CD4-positive, alpha-beta T cell (primary cell): Measurements from ENCODE around the gene E2F2. TPM values are rescaled to one million over a fixed set of nuclear protein-coding genes. Genes with fewer than 3 reads are reported as not detected.

Source experiments
- ATAC-seq: fragments of 200-7000 bp; cut with Tn5 transposase; one replicate; pipeline ENCODE4 v1.10.0; 2022; ENCODE audit warnings: mild to moderate bottlenecking; ENCODE audit not compliant: poor library complexity
- CTCF ChIA-PET: fragments of 350-600 bp; sonication (Branson Sonifier 250); formaldehyde crosslinking; loops from one replicate; lab custom pipeline; 2021; ENCODE audit warnings: antibody characterized with exemption, inconsistent platforms; lab: Charles Lee
- POLR2A ChIA-PET: fragments of 350-600 bp; sonication (Branson Sonifier 250); formaldehyde crosslinking; loops from one replicate; lab custom pipeline; 2021; ENCODE audit warnings: antibody characterized with exemption, inconsistent platforms; lab: Charles Lee
- DNase-seq, 14 experiments: peaks; one replicate each; pipeline ENCODE4 v3.0.0-alpha.2; 2013 to 2020; ENCODE audit warnings: mixed read lengths in 2 of 14
- H3K27ac ChIP-seq, 2 donors: one replicate each; pipeline versions ENCODE4 v1.5.1 to v1.7.0; 2013; ENCODE audit warnings: low read length in 2 of 2, low read depth in 1 of 2, mild to moderate bottlenecking in 1 of 2
- H3K27me3 ChIP-seq, 2 experiments: 1 replicate in 1 of 2; 2 replicates in 1 of 2; pipeline versions ENCODE4 v1.6.1 to v1.7.0; 2013; ENCODE audit warnings: low read length in 2 of 2, control low read depth in 1 of 2, mild to moderate bottlenecking in 1 of 2, moderate library complexity in 1 of 2; ENCODE audit not compliant: insufficient read depth in 2 of 2, control insufficient read depth in 1 of 2
- H3K36me3 ChIP-seq: one replicate; pipeline ENCODE4 v1.6.1; 2013; ENCODE audit warnings: low read length, control low read depth; ENCODE audit not compliant: insufficient read depth
- H3K4me1 ChIP-seq: one replicate; pipeline ENCODE4 v1.6.1; 2013; ENCODE audit warnings: low read length, control low read depth; ENCODE audit not compliant: insufficient read depth
- H3K4me3 ChIP-seq: one replicate; pipeline ENCODE4 v1.5.1; 2013; ENCODE audit warnings: mild to moderate bottlenecking, low read length, moderate library complexity
- H3K9me3 ChIP-seq, 2 experiments: 1 replicate in 1 of 2; 2 replicates in 1 of 2; pipeline versions ENCODE4 v1.6.1 to v1.7.0; 2013; ENCODE audit warnings: low read length in 2 of 2, mild to moderate bottlenecking in 2 of 2, control low read depth in 1 of 2, moderate library complexity in 1 of 2; ENCODE audit not compliant: control insufficient read depth in 1 of 2, insufficient read depth in 1 of 2
- H3K27ac Mint-ChIP-seq: one replicate; pipeline ENCODE4 v1.8.0; 2020; ENCODE audit warnings: mixed read lengths
- H3K27me3 Mint-ChIP-seq: one replicate; pipeline ENCODE4 v1.8.0; 2021; ENCODE audit warnings: mixed read lengths
- H3K36me3 Mint-ChIP-seq: one replicate; pipeline ENCODE4 v1.8.0; 2021; ENCODE audit warnings: low read depth, mixed read lengths
- H3K4me1 Mint-ChIP-seq: one replicate; pipeline ENCODE4 v1.8.0; 2021; ENCODE audit warnings: low read depth, mixed read lengths
- H3K4me3 Mint-ChIP-seq: one replicate; pipeline ENCODE4 v1.8.0; 2020; ENCODE audit warnings: mild to moderate bottlenecking, mixed read lengths
- H3K9me3 Mint-ChIP-seq: one replicate; pipeline ENCODE4 v1.8.0; 2020; ENCODE audit warnings: mixed read lengths
- CTCF ChIP-seq: fragments of 200-600 bp; IDR thresholded peaks from one replicate; pipeline ENCODE4 v1.8.0; 2022; ENCODE audit warnings: antibody characterized with exemption, mild to moderate bottlenecking
- intact Hi-C, 2 experiments: fragments of 100-400 bp; cut with DNase I in 1 of 2; cut with micrococcal nuclease in 1 of 2; formaldehyde crosslinking; loops; one replicate each; pipeline versions ENCODE4 v1.15.1 to v1.9.0; 2023 to 2025; cut with DNase I, micrococcal nuclease
- total RNA-seq, 174 experiments: library from RNA in 2 of 174; stranded (reverse) in 2 of 174; gene quantifications; one replicate each; pipeline ENCODE4 v1.2.3 and lab custom pipeline; 2021 to 2026

E2F2 gene
- total RNA-seq, 2 experiments from 2014 or later: 0.50 to 0.69 TPM

DNA sequence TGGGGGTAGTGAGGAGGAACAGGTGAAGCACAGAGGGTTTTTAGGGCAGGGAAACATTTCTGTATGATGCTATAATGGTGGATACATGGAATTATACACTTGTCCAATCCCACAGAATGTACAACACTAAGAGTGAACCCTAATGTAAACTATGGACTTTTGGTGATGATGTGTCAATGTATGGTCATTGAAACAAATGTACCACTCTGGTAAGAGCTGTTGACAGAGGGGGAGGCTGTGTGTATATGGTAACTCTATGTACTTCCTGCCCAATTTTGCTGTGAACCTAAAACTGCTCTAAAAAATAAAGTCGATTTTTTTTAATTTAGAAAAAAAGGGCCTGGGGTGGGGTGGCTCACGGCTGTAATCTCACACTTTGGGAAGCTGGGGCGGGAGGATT is 70.0 kb downstream of the E2F2 start:
- no peaks in the 10 kb centered on the region for H3K9me3 Mint-ChIP-seq
- H3K27me3 Mint-ChIP-seq: peaks cover 8% of the 10 kb centered on the region
- H3K27ac Mint-ChIP-seq: no peak overlapping the region
- no peaks in the 10 kb centered on the region for H3K36me3 ChIP-seq
- no peak for DNase-seq
- H3K27me3 ChIP-seq: peaks cover 0 to 6% of the 10 kb centered on the region in 2 experiments
- H3K9me3 ChIP-seq: no peaks in the 10 kb centered on the region
- no peak for ATAC-seq
- H3K4me3 ChIP-seq: no peak overlapping the region
- H3K4me1 Mint-ChIP-seq: no peaks in the 10 kb centered on the region
- H3K4me3 Mint-ChIP-seq: no peak overlapping the region
- no peaks in the 10 kb centered on the region for H3K36me3 Mint-ChIP-seq
- POLR2A ChIA-PET: no interaction called here
- H3K4me1 ChIP-seq: no peaks in the 10 kb centered on the region
- intact Hi-C loops: no loop called here
- no peak overlapping the region for H3K27ac ChIP-seq
- no peak for TF ChIP-seq CTCF
- CTCF ChIA-PET: interaction anchor here (1.0 kb wide), 1 partner anchor 36 kb away, joined by 4 read pairs; no protein-coding TSS in a partner anchor

GRCh38 chr1:23460519-23460918 is 70.5 kb downstream of the E2F2 start:
- CTCF ChIA-PET: no interaction called here
- Histone ChIP-seq H3K27ac (no peak overlapping the region), H3K4me3 (no peak overlapping the region), H3K4me1 (no peaks in the 10 kb centered on the region), H3K27me3 (peaks cover 0 to 6% of the 10 kb centered on the region in 2 experiments), H3K36me3 (no peaks in the 10 kb centered on the region), H3K9me3 (no peaks in the 10 kb centered on the region)
- Mint-ChIP-seq H3K27ac (no peak overlapping the region), H3K4me3 (no peak overlapping the region), H3K9me3 (no peaks in the 10 kb centered on the region), H3K36me3 (no peaks in the 10 kb centered on the region), H3K27me3 (peaks cover 11% of the 10 kb centered on the region), H3K4me1 (no peaks in the 10 kb centered on the region)
- TF ChIP-seq CTCF: no peak
- POLR2A ChIA-PET: no interaction called here
- DNase-seq: no peak
- intact Hi-C loops: no loop called here
- no peak for ATAC-seq

DNA sequence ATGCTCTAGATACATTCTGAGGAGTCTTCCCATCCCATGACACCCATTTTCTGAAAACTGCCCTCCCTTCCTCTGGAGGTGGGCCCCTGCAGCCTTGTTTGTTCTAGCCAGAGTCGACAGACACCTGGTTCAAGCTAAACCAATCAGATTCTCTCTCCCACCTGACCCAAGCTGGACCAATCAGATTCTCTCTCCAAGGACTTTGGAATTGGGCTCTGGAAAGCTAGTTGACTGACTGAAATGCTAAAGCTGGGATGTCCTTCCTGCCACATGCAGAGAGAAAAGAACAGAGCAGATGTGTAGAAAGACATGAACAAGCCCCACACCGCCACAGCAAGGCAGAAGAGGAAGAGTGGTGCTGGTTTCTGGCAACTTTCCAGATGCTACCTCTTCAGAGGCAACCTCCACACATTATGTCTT is 71.7 kb downstream of the E2F2 start:
- H3K36me3 Mint-ChIP-seq: no peaks in the 10 kb centered on the region
- no peaks in the 10 kb centered on the region for H3K4me1 Mint-ChIP-seq
- DNase-seq: no peak
- H3K27ac Mint-ChIP-seq: no peak overlapping the region
- Histone ChIP-seq H3K27ac (no peak overlapping the region), H3K4me1 (no peaks in the 10 kb centered on the region), H3K36me3 (no peaks in the 10 kb centered on the region), H3K4me3 (no peak overlapping the region), H3K9me3 (no peaks in the 10 kb centered on the region), H3K27me3 (peaks cover 0 to 6% of the 10 kb centered on the region in 2 experiments)
- POLR2A ChIA-PET: no interaction called here
- H3K27me3 Mint-ChIP-seq: peaks cover 18% of the 10 kb centered on the region
- no peak for ATAC-seq
- H3K4me3 Mint-ChIP-seq: no peak overlapping the region
- intact Hi-C loops: no loop called here
- no peak for TF ChIP-seq CTCF
- CTCF ChIA-PET: no interaction called here
- H3K9me3 Mint-ChIP-seq: no peaks in the 10 kb centered on the region

Other genes with a start within 250 kb of the E2F2 start
- gene HNRNPR, start 186.9 kb downstream of the E2F2 start, total RNA-seq: 10 to 100 TPM; 92.0 to 93.3 TPM
- gene ZNF436, start 161.4 kb downstream of the E2F2 start, total RNA-seq: 1 to 10 TPM; 3.7 to 4.0 TPM
- 10 to 100 TPM; 33.1 to 34.6 TPM for gene TCEA3, start 106.5 kb downstream of the E2F2 start, total RNA-seq
- 1 to 10 TPM in 1 of 2 experiments, under 1 TPM in 1; 0.81 to 1.2 TPM for gene ASAP3, start 47.1 kb downstream of the E2F2 start, total RNA-seq
- gene ID3, start 28.3 kb upstream of the E2F2 start, total RNA-seq: 10 to 100 TPM; 89.8 to 90.4 TPM
- 1,000 to 10,000 TPM; 2,191 to 2,374 TPM for gene RPL11, start 160.6 kb upstream of the E2F2 start, total RNA-seq
- 10 to 100 TPM; 28.1 to 33.0 TPM for gene ELOA, start 212.2 kb upstream of the E2F2 start, total RNA-seq
- 100 to 1,000 TPM; 110 to 111 TPM for gene PITHD1, start 247.2 kb upstream of the E2F2 start, total RNA-seq